Germinal center (tissue), 1 donor: Measurements from ENCODE around the gene ANXA9.

ENCODE experiments used
- DNase-seq: peaks from one replicate; pipeline ENCODE4 v3.0.0; 2012; ENCODE audit warnings: mixed read lengths, low spot score

ANXA9 gene, protein sequence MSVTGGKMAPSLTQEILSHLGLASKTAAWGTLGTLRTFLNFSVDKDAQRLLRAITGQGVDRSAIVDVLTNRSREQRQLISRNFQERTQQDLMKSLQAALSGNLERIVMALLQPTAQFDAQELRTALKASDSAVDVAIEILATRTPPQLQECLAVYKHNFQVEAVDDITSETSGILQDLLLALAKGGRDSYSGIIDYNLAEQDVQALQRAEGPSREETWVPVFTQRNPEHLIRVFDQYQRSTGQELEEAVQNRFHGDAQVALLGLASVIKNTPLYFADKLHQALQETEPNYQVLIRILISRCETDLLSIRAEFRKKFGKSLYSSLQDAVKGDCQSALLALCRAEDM

DNA sequence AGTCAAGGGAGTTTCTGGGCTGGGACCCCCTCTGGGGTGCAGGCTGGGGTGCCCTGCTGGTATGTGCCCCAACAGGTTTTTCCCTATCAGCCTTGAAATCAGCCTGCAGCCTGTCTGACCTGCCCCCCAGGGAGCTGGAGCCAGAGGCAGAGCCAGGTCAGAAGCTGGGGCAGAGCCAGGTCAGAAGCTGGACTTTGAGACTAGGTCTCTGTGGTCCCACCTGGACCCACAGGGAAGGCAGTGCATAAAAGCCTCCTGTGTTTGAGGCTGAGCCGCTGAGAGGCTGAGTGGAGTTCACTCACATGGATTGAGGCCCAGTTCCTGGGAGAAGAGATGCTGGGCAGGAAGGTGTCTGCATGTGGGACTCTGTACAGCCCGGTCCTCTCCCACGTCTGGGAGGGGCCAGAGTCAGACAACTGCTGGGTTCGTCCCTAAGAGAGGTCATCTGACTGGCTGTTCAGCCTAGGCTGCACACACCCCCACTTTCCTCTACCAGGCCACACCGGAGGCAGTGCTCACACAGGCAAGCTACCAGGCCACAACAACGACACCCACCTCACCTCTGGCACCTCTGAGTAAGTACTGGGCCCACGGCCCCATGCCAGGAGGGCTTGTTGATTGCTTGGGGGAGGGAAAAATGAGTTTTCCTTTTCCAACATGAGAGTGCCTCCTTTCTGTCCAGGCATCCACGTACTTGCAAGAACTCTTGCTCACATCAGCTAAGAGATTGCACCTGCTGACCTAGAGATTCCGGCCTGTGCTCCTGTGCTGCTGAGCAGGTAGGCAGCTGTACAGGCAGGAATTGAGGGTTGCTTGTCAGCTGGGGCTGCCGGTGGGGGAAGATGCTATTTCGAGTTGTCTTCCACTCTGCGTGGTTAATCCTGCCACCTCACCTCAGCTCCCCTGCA, at the start of gene ANXA9:
Gene ANXA9, plus strand, starts transcription at position 488 of the 908 bp plus-strand sequence. CDS start 814 bp downstream, outside the sequence.
- no peak for DNase-seq

DNA sequence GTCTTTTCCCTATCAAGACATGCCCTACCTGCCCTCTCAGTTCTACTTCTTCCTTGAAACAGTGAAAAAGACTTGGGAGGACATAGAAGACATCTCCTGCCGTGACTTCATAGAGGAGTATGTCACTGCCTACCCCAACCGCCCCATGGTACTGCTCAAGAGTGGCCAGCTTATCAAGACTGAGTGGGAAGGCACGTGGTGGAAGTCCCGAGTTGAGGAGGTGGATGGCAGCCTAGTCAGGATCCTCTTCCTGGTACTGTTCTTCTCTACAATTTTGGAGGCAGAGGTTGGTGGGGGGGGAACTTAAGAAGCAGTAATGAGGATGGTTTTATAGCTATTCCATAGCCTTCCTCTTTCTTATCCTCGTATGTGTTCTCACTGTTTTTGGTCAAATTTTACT, 37.2 kb upstream of the ANXA9 start:
- DNase-seq = no peak

DNA sequence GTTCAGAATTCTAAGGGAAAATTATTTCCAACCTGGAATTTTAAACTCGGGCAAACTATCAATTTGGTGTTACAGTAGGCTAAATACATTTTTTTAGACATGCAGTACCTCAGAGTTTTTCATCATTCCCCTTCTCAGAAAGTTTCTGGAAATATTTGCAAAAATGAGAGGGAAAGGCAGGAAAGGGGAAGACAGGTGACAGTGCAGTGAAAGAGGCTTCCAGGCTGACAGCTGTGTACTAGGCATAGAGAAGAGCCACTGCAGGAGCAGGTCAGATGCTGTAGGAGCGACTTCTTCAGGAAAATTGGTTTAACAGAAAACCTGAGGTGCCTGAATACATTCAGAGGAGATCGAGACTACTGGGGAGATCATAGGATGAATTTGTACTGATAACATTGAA, 27.4 kb upstream of the ANXA9 start:
- DNase-seq = no peak

DNA sequence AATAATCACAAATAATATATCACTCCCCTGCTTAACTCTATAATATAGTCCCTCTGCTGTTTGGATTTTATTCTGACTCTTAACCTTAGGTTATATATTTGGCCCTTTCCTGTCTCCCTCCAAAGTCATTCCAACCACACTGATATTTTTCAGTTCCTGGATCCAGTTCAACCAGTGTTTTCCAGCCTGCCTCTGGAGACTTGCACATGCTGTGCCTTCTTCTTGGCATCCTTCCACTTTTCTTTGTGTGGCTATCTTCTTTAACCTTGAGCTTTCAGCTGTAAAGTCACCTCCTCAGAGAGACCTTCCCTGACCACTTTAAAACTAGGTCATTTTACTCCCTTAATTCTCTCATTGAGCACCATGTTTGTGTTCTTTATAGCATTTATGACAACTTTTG, 26.8 kb upstream of the ANXA9 start:
- no peak for DNase-seq

DNA sequence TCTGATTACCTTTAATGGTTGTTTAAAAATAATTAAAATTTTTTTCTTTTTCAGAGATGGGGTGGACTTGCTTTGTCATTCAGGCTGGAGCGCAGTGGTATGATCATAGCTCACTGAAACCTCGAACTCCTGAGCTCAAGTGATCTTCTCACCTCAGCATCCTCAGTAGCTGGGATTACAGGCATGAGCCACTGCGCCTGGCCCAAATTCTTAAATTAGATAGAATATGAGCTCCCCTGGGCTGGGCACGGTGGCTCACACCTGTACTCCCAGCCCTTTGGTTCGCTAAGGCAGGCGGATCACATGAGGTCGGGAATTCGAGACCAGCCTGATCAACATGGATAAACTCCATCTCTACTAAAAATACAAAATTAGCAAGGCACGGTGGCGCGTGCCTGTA, 24.4 kb upstream of the ANXA9 start:
- no peak for DNase-seq

DNA sequence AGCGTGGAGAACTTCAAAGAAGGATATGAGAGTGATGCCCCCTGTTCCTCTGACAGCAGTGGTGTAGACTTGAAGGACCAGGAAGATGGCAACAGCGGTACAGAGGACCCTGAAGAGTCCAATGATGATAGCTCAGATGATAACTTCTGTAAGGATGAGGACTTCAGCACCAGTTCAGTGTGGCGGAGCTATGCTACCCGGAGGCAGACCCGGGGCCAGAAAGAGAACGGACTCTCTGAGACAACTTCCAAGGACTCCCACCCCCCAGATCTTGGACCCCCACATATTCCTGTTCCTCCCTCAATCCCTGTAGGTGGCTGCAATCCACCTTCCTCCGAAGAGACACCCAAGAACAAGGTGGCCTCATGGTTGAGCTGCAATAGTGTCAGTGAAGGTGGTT, 21.4 kb upstream of the ANXA9 start:
- no peak for DNase-seq

DNA sequence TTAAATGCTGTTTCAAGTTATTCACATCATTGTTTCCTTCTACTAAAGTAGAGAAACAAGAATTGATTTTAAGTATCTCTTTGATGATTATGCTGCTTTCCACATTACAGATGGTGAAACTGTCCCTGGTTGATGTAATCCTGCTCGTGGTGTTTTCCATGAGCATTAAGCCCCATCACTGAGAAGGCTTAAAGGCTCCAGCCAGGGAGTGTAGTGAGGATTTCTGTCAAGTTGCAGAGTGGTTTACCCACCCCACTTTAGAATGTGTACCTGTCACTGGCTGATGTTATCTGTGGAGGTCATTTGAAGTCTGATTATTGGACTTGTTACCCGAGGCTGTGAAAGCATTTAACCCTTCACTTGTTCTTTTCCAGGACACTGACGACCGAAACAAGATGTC, 20.3 kb upstream of the ANXA9 start:
- no peak for DNase-seq

DNA sequence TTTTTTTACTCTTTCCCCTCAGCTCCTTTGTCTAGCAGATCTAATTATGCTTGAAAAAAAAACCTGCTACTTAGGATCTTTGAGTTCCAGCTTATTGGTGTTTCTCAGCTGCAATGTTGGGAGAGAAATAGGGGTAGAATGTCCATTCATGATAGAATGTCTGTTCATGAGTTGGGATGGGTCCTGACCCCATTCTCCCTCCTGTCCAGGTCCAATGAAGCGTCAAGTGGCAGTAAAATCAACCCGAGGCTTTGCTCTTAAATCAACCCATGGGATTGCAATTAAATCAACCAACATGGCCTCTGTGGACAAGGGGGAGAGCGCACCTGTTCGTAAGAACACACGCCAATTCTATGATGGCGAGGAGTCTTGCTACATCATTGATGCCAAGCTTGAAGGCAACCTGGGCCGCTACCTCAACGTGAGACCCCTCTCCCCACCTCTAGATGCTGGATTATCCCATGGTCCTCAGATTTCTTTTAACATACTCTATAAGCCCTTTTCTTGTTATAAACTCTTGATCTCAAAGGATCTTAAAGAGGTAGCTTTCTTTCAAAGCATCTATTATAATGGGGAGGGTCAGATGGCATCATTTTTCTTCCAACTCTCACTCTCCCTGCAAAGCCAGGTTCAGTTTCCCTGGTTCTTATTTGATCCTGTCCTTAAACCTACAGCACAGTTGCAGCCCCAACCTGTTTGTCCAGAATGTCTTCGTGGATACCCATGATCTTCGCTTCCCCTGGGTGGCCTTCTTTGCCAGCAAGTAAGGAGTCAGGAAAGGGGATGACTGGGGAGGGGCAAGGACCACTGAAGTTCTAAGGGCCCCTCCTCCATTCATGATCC, 18.6 kb upstream of the ANXA9 start:
- DNase-seq = no peak

DNA sequence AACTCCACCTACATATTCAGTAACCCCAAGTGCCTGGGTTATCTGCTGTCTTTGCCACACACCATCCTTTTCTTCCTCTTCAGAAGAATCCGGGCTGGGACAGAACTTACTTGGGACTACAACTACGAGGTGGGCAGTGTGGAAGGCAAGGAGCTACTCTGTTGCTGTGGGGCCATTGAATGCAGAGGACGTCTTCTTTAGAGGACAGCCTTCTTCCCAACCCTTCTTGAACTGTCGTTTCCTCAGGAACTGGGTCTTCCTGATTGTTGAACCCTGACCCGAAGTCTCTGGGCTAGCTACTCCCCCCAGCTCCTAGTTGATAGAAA, 18.0 kb upstream of the ANXA9 start:
- no peak for DNase-seq

DNA sequence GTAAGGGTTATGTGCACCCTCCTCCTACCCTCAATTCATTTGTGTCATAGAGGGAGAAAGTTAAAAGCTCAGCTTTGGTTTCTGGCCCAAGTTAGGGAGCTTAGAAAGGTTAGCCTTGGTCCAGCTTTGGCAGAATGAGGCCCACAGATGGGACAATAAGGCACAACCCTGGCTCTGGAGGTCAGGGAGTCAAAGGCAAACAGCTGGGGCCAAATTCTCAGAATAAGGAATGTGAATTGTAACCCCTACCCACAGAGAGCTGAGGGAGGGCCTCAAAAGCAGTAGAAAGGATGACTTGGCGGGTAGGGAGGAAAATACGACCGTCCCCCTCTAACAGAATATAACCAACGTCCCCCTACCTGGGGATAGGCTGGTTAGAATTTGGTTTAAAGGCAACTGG, 16.5 kb upstream of the ANXA9 start:
- DNase-seq = no peak

DNA sequence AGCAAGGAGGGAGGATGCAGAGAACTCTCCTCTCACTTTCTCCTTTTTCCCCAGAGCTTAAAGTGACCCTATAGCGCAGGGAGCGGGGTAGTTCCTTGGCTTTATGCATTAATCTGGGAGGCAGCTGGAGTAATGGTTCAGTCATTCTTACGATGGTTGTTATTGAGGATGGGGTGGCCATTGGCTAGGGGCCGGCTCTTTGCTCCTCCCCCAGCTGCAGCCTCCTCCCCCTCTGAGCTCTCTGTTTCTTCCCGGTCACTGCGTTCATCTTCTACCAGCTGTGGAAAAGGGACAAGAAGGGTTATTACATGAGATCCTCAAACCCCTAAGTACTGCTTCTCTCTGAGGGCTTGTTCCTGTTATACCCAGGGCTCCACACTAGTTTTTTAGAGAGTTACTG, 16.1 kb upstream of the ANXA9 start:
- no peak for DNase-seq

DNA sequence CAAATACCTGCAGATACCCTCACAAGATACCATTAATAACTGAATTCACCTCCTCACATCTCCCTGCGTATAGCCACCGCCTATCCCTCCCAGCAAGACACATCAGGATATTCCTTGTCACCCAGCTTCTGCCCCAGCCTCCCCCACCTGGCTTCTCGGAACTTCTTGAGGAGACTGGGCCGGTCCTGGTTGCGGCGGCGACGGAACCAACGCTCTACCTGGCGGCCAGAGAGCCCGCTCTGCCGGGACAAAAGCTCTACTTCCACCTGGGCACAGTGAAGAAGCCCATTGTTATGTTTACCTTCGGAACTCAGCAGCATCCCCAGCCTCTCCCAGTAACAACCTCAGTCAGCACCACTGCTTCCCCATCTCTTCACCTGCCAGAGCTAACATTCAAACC, 14.2 kb upstream of the ANXA9 start:
- no peak for DNase-seq

DNA sequence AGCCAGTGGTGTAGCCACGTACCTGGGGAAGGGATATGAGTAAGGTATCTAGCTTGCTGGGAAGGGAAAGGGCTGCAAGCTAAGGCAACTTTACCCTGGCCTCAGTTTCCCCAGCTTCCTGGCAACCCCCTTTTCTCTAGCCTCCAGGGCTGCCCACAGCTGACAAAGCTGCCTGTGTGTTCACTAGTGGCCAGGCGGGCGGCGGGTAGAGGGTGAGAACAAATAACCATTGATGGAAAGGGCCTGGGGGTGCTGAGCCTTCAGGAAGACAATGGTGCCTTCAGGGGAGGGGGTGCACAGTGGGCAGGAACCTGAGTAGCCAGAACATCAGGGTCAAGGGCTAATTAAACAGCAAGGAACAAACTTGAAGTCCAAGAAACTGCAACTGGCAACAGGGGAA, 13.6 kb upstream of the ANXA9 start:
- no peak for DNase-seq

DNA sequence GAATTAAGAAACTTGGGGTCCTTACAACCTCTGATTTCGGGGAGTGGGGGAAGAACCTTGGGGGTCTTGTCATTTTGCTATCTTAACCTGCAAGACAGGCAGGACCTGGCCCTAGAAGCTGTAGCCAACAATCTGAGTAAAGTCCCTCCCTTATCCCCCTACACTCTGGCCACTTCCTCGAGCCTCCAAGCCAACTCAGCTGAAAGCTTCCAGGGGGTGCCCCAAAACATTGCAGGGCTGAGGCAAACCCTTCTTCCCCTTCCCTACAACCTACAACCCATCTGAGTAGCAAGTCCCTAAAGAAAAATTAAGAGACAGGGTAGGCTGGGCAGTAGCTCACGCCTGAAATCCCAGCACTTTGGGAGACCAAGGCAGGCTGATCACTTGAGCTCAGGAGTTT, 12.5 kb upstream of the ANXA9 start:
- DNase-seq = no peak

DNA sequence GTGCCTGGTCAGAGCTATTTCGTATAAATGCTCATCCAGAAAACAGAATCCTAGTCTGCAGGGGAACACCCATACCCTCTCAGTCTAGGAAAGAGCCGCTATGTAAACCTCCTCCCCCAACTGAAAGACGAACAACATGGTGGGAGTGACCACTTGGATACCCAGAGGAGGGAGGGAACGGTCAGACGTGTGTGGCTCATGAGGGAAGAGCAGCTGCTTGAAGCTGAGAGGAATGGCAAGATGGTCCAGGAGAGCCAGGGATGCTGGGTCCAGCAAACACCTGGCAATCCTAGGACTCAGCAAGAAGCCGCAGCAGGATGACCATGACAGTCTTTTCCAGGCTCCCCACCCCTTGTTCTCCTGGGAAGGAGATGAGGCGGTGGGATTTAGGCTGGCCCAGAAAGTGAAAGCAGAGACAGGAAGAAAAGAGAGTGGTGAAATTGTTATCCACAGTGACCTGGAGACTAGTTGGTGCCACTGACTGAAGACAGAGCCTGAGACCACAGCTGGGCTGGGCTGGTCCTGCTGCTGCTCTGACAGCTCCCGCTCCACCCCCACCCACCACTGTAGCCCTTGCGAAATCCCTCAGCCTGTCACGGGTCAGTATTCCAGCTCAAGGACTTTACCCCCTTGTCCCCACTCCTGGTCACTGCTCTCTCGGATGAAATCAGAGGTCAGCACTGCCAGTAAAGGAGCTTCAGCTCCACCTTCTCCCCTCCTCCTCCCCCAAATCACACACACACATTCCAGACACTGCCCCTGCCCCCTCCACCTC, 11.1 kb upstream of the ANXA9 start:
- no peak for DNase-seq

DNA sequence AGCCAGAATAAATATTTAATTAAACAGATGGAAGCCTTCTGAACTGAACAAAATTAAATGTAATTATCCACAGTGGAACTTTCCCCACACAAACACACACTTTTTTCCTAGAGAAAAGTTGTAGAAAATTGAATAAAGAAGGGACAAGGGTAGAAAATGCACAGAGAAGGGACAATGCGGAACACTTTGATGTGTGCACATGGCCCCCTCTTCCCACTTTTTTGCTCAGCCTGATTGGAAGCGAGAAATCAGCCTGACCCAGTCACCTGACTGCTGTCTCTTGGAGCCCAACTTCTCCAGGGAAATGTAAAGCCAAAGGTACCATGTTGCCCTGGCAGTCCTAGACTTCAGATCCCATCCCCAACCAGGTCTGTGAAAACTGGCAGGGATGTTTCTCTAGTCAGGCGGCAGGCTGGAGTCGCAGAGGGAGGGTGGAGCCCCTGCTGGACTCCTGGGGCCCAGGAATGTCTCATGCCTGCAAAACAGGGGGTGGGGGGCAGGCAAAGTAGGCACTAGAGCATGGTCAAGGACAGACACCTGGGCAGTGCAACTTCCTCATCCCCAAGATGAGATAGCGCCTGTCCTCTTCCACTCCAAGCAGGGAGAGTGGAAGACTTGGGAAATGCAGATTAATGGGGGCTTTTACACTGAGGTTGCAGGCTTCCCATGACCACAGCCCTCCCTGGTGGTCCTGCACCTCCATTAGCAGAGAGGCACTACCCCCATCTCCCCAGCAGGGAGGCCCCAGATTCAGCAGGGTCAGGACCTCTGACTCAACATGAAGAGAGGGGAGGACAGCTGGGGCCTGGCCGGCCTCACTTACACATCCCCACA, 10.3 kb upstream of the ANXA9 start:
- no peak for DNase-seq

DNA sequence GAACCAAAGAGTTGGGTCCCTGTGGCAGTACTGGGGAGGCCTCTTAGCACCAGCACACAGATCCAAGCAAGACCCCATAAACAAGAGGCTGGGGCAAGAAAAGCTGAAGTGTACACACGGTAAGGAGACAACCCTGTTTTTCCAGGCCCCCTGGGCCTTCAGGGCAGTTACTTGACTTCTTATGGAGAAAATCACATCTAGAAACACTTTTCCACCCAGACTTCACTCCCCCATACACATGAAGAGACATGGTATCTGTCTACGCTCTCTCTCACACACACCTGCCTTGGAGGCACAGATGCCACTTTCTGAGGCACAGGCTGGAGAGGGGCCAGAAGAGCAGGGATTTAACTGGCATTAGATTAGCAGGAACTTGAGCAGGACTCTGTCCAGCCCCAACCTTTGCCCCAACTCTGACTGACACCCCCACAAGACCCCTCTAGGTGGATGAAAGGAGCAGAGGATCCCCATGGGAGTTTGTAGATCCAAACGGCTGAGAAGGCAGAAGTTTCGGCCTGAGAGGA, 9.6 kb upstream of the ANXA9 start:
- no peak for DNase-seq

DNA sequence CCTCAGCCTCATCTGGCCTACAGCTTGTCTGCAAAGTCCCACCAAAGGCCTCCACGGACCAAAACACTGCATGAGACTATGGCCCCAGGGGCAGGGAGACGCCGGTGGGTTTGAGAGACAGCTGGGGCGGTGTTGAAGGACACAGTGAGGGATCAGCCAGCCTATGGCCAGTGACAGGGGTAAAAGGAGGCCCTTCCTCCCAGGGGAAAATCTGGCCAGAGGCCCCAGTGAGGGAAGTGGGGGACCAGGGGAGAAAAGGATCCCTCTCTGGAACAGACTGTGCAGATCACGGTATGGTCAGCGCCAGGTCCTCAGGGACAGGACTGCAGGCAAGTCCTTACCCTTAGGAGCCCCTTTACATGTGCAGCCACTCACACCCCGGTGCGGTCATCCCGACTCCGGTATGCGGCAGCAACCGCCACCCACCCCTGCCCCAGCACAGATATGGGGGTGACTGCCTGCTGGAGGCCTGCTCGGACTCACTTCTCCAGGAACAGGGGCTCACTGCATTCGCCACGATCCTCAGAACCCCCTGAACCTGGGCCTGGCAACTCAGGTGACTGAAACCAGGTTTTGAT, 8.7 kb upstream of the ANXA9 start:
- DNase-seq = no peak

DNA sequence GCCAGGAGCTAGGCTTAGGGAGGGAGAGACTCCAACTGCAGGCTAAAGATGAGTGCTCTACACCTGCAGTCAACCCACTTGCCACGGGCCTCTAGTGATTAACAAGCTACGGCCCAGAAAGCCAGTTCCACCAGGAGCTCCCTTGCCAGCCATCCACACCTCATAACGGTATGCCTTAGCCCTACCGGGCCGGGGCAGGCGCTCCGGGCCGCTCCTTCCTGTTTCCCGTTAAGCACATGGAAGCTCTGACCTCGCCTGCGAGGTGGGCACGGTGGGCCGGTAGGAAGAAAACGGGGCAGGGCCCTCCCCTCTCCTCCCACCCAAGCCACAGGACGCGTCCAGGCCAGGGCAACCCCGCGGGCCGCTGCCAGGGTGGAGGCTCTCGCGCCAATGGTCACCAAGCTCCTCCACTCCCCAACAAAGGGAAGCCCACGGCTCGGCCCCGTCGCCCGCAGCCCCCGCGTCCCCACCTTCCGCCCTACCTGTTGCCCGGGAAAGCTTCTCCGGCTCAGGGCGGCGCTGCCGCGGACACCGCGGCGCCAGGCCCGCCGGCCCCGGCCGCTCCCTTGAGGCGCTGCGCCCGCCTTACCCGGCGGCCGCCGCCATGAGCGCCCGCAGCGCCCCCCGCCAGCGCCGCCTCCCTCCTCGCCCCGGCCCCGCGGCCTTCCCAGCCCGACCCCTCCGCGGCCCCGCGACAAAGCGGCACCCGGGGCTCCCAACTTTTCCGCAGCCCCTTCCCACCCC, 8.1 kb upstream of the ANXA9 start:
- peak; percentile 50 for DNase-seq
